Neuronal stem cell (in vitro differentiated cells): ENCODE data around the gene ERCC3.
"Not testable (repeated sequence)": the region's sequence is repeated elsewhere in the genome, so short reads cannot be mapped to it uniquely, and the experiment has no call there.

Source experiments
- DNase-seq: peaks from one replicate; pipeline ENCODE4 v3.0.0-alpha.2; 2013; ENCODE audit warnings: low spot score
- H2AFZ ChIP-seq: one replicate; pipeline ENCODE4 v1.6.1; 2013; ENCODE audit warnings: mild to moderate bottlenecking, low read length, inconsistent platforms
- H2AK5ac ChIP-seq: 2 replicates; pipeline ENCODE4 v1.6.1; 2013; ENCODE audit warnings: low read depth, mild to moderate bottlenecking, inconsistent platforms, low read length, moderate library complexity, mixed read lengths
- H2BK120ac ChIP-seq: 2 replicates; pipeline ENCODE4 v1.6.1; 2013; ENCODE audit warnings: low read depth, mild to moderate bottlenecking, inconsistent platforms, low read length, moderate library complexity, mixed read lengths
- H2BK12ac ChIP-seq: one replicate; pipeline ENCODE4 v1.6.1; 2013; ENCODE audit warnings: low read length, inconsistent platforms
- H2BK15ac ChIP-seq: 2 replicates; pipeline ENCODE4 v1.6.1; 2013; ENCODE audit warnings: mild to moderate bottlenecking, low read length, inconsistent platforms, mixed read lengths
- H2BK5ac ChIP-seq: one replicate; pipeline ENCODE4 v1.6.1; 2013; ENCODE audit warnings: inconsistent platforms, mild to moderate bottlenecking, low read length, moderate library complexity
- H3K14ac ChIP-seq: one replicate; pipeline ENCODE4 v1.6.1; 2013; ENCODE audit warnings: low read length, inconsistent platforms
- H3K18ac ChIP-seq: 2 replicates; pipeline ENCODE4 v1.6.1; 2013; ENCODE audit warnings: low read length, inconsistent platforms
- H3K23ac ChIP-seq: 2 replicates; pipeline ENCODE4 v1.6.1; 2013; ENCODE audit warnings: low read depth, mild to moderate bottlenecking, mixed read lengths, low read length, inconsistent platforms; ENCODE audit not compliant: poor library complexity
- H3K27ac ChIP-seq: replicated peaks from 3 replicates; pipeline ENCODE4 v1.5.1; 2013; ENCODE audit warnings: low read length, inconsistent platforms
- H3K27me3 ChIP-seq, 3 experiments: 2 replicates each; pipeline ENCODE4 v1.6.1; 2013; ENCODE audit warnings: low read length in 3 of 3, mild to moderate bottlenecking in 2 of 3, inconsistent platforms in 1 of 3, low read depth in 1 of 3, mixed read lengths in 1 of 3, moderate library complexity in 1 of 3; ENCODE audit not compliant: control insufficient read depth in 3 of 3, insufficient read depth in 3 of 3
- H3K36me3 ChIP-seq, 2 donors: replicated peaks in 1 of 2; 2 replicates each; pipeline ENCODE4 v1.6.1; 2013; ENCODE audit warnings: low read length in 2 of 2; ENCODE audit not compliant: control insufficient read depth in 2 of 2, insufficient read depth in 2 of 2
- H3K4ac ChIP-seq: 2 replicates; pipeline ENCODE4 v1.6.1; 2013; ENCODE audit warnings: inconsistent platforms, mild to moderate bottlenecking, low read length, moderate library complexity
- H3K4me1 ChIP-seq, 2 donors: 1 replicate in 1 of 2; 2 replicates in 1 of 2; pipeline ENCODE4 v1.6.1; 2013; ENCODE audit warnings: low read length in 2 of 2, low read depth in 1 of 2; ENCODE audit not compliant: control insufficient read depth in 2 of 2, insufficient read depth in 1 of 2
- H3K4me2 ChIP-seq: one replicate; pipeline ENCODE4 v1.6.1; 2013; ENCODE audit warnings: mild to moderate bottlenecking, low read length, inconsistent platforms; ENCODE audit not compliant: insufficient read depth, poor library complexity, severe bottlenecking
- H3K4me3 ChIP-seq, 2 donors: 2 replicates each; pipeline ENCODE4 v1.5.1; 2013; ENCODE audit warnings: low read length in 2 of 2, mild to moderate bottlenecking in 2 of 2, inconsistent platforms in 1 of 2, moderate library complexity in 1 of 2
- H3K79me1 ChIP-seq: one replicate; pipeline ENCODE4 v1.6.1; 2013; ENCODE audit warnings: low read depth, mild to moderate bottlenecking, inconsistent platforms, low read length, moderate library complexity
- H3K9ac ChIP-seq: one replicate; pipeline ENCODE4 v1.6.1; 2013; ENCODE audit warnings: mild to moderate bottlenecking, low read depth, low read length, inconsistent platforms; ENCODE audit not compliant: poor library complexity
- H3K9me3 ChIP-seq, 2 donors: replicated peaks in 1 of 2; 2 replicates each; pipeline versions ENCODE3 to v1.6.1; 2013; ENCODE audit warnings: low read length in 2 of 2, mild to moderate bottlenecking in 2 of 2, inconsistent platforms in 1 of 2, low read depth in 1 of 2, mixed read lengths in 1 of 2, moderate library complexity in 1 of 2; ENCODE audit not compliant: control insufficient read depth in 2 of 2, insufficient read depth in 1 of 2
- H4K8ac ChIP-seq: one replicate; pipeline ENCODE4 v1.6.1; 2013; ENCODE audit warnings: low read depth, mild to moderate bottlenecking, inconsistent platforms, low read length, moderate library complexity
- H4K91ac ChIP-seq: one replicate; pipeline ENCODE4 v1.6.1; 2013; ENCODE audit warnings: low read length, low read depth, mild to moderate bottlenecking, inconsistent platforms; ENCODE audit not compliant: poor library complexity
- WGBS, 2 donors: extraction: QIAGEN DNeasy Blood & Tissue Kit; methylation state at CpG; one replicate each; pipeline ENCODE4 v1.1.7; 2013; ENCODE audit warnings: missing lambda C conversion rate in 2 of 2, mixed read lengths in 1 of 2; ENCODE audit not compliant: insufficient read length in 2 of 2, insufficient replicate concordance in 1 of 2; ENCODE audit errors: extremely low coverage in 2 of 2; 5-methylcytosine and 5-hydroxymethylcytosine counted together

The ERCC3 gene

GRCh38 chr2:127229555-127229954, 64.4 kb downstream of the ERCC3 start:
- no peak overlapping the region for H3K14ac ChIP-seq
- H2AK5ac ChIP-seq: no peak overlapping the region
- H3K79me1 ChIP-seq: no peaks in the 10 kb centered on the region
- H3K18ac ChIP-seq: no peak overlapping the region
- H2BK5ac ChIP-seq: no peak overlapping the region
- no peaks in the 10 kb centered on the region for H3K36me3 ChIP-seq
- H3K4me1 ChIP-seq: no peaks in the 10 kb centered on the region
- no peak overlapping the region for H3K4ac ChIP-seq
- H4K8ac ChIP-seq: no peak overlapping the region
- H3K4me2 ChIP-seq: no peak overlapping the region
- H3K27me3 ChIP-seq: no peaks in the 10 kb centered on the region
- H3K9ac ChIP-seq: no peak overlapping the region
- no peak overlapping the region for H2BK15ac ChIP-seq
- no peak overlapping the region for H3K27ac ChIP-seq
- WGBS, 2 donors: no CpG with 5 or more reads among the region's 4 CpGs
- no peak for DNase-seq
- H2AFZ ChIP-seq: no peak overlapping the region
- H2BK12ac ChIP-seq: no peak overlapping the region
- H4K91ac ChIP-seq: no peak overlapping the region
- no peak overlapping the region for H3K23ac ChIP-seq
- no peak overlapping the region for H3K4me3 ChIP-seq
- H2BK120ac ChIP-seq: no peak overlapping the region
- peaks cover 0 to 3% of the 10 kb centered on the region in 2 donors for H3K9me3 ChIP-seq

- no peak overlapping the region for H3K14ac ChIP-seq
- H3K4me3 ChIP-seq: no peak overlapping the region
- H3K9ac ChIP-seq: no peak overlapping the region
- no peak overlapping the region for H3K4ac ChIP-seq
- H3K4me1 ChIP-seq: no peaks in the 10 kb centered on the region
- no peak overlapping the region for H3K18ac ChIP-seq
- H3K27ac ChIP-seq: no peak overlapping the region
- no peak overlapping the region for H2AFZ ChIP-seq
- no peak overlapping the region for H2BK5ac ChIP-seq
- H2BK15ac ChIP-seq: no peak overlapping the region
- H2AK5ac ChIP-seq: no peak overlapping the region
- 100% methylated on average over 1 of the region's 5 CpGs; no CpG with 5 or more reads in 1 of the 2 donors for WGBS, 2 donors
- H3K79me1 ChIP-seq: no peaks in the 10 kb centered on the region
- H3K4me2 ChIP-seq: no peak overlapping the region
- no peak overlapping the region for H4K8ac ChIP-seq
- H2BK12ac ChIP-seq: no peak overlapping the region
- H2BK120ac ChIP-seq: no peak overlapping the region
- DNase-seq: no peak
- H3K23ac ChIP-seq: no peak overlapping the region
- H3K9me3 ChIP-seq: peaks cover 0 to 3% of the 10 kb centered on the region in 2 donors
- H3K27me3 ChIP-seq: no peaks in the 10 kb centered on the region
- H3K36me3 ChIP-seq: no peaks in the 10 kb centered on the region
- H4K91ac ChIP-seq: no peak overlapping the region
Measured at GRCh38 chr2:127228102-127228501, 65.8 kb downstream of the ERCC3 start.

DNA sequence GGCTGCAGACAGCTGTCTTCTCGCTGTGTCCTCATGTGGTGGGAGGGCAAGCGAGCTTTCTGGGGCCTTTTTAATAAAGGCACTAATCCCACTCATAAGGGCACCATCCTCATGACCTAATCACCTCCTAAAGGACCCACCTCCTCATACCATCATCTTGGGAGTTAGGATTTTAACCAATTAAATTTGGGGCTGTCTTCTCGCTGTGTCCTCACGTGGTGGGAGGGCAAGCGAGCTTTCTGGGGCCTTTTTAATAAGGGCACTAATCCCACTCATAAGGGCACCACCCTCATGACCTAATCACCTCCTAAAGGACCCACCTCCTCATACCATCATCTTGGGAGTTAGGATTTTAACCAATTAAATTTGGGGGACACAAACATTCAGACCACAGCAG, 66.7 kb downstream of the ERCC3 start:
- H3K23ac ChIP-seq, H3K36me3 ChIP-seq, H2AFZ ChIP-seq, H3K27ac ChIP-seq, H2BK120ac ChIP-seq, H3K4me2 ChIP-seq, H2BK15ac ChIP-seq, H3K27me3 ChIP-seq, H3K9ac ChIP-seq, H3K4ac ChIP-seq, H2BK5ac ChIP-seq, H3K18ac ChIP-seq, H3K79me1 ChIP-seq, H2BK12ac ChIP-seq, H4K91ac ChIP-seq, H3K4me1 ChIP-seq, H3K9me3 ChIP-seq, H4K8ac ChIP-seq, H2AK5ac ChIP-seq, H3K4me3 ChIP-seq, H3K14ac ChIP-seq, DNase-seq: not testable (repeated sequence)
- no CpG with 5 or more reads among the region's 5 CpGs for WGBS, 2 donors

DNA sequence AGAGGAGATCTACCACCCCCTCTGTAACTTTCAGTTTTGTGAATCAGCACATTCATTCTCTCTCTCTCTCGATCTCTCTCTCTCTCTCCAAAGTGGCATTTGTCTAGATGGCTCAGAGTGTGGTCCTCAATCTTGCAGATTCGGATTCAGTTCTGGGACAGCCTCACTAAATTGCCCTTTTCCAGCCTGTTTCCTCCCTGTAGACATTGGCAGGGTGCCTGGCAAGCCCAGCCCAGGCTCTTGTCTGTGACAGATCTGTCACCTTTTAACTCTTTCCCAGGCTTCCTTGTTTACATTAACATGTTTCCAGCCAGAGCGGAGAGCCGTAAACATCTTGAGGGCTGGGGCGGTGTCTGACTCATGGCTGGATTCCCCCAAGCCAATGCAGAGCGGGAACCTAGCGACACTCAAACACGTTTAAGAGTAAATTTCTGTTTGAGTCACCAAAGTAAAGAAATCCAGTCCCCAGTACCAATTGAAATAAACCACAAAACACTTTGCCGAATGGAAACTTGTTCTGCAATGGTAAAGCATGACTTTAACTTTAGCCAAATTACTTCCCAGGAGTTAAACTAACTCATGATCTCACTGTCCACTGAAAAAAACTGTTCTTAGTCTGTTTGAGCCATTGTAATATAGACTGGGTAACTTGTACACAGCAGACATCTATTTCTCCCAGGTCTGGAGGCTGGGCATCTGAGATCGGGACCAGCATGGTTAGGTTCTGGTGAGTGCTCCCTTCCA, 67.3 kb downstream of the ERCC3 start:
- no peaks in the 10 kb centered on the region for H3K27me3 ChIP-seq
- H2BK5ac ChIP-seq: no peak overlapping the region
- H3K4me2 ChIP-seq: no peak overlapping the region
- no peak overlapping the region for H4K91ac ChIP-seq
- H3K14ac ChIP-seq: no peak overlapping the region
- peaks cover 0 to 3% of the 10 kb centered on the region in 2 donors for H3K9me3 ChIP-seq
- H4K8ac ChIP-seq: no peak overlapping the region
- H3K4ac ChIP-seq: no peak overlapping the region
- no CpG with 5 or more reads among the region's 10 CpGs for WGBS, 2 donors
- no peak overlapping the region for H2BK15ac ChIP-seq
- no peak overlapping the region for H3K23ac ChIP-seq
- no peak overlapping the region for H3K27ac ChIP-seq
- no peak overlapping the region for H3K18ac ChIP-seq
- no peaks in the 10 kb centered on the region for H3K4me1 ChIP-seq
- H3K9ac ChIP-seq: no peak overlapping the region
- H3K36me3 ChIP-seq: no peaks in the 10 kb centered on the region
- H3K79me1 ChIP-seq: no peaks in the 10 kb centered on the region
- no peak overlapping the region for H3K4me3 ChIP-seq
- H2AK5ac ChIP-seq: no peak overlapping the region
- no peak overlapping the region for H2BK12ac ChIP-seq
- H2BK120ac ChIP-seq: no peak overlapping the region
- no peak overlapping the region for H2AFZ ChIP-seq
- DNase-seq: no peak
